DMS153 treated with DMSO at 0.1 percent for 48 hours (cell line): Measurements from ENCODE around the gene RNASE11.
"Not testable (repeated sequence)": the region's sequence is repeated elsewhere in the genome, so short reads cannot be mapped to it uniquely, and the experiment has no call there.

Experiments
- DNase-seq: peaks from one replicate; lab custom pipeline; 2025; ENCODE audit not compliant: unreplicated experiment; lab: John Stamatoyannopoulos, UW

Gene RNASE11

GRCh38 chr14:20587489-20588154 is at the start of gene RNASE11:
RNASE11 (minus strand) TSS chr14:20588001.
- DNase-seq, result no peak

GRCh38 chr14:20632831-20633691 is 45.3 kb upstream of the RNASE11 start:
- peak; percentile 8 for DNase-seq

GRCh38 chr14:20632448-20632830 is 44.6 kb upstream of the RNASE11 start:
- no peak for DNase-seq

- no peak for DNase-seq
These were observed 44.1 kb upstream of the RNASE11 start for GRCh38 chr14:20631880-20632389.

GRCh38 chr14:20631023-20631879 is 43.5 kb upstream of the RNASE11 start:
- no peak for DNase-seq

GRCh38 chr14:20630340-20631022 is 42.7 kb upstream of the RNASE11 start:
- no peak for DNase-seq

- DNase-seq, result no peak
These were observed 40.5 kb upstream of the RNASE11 start for GRCh38 chr14:20628063-20628854.

- DNase-seq, result no peak
These were observed 39.7 kb upstream of the RNASE11 start for GRCh38 chr14:20627346-20628027.

- DNase-seq, result no peak
These were observed 38.5 kb upstream of the RNASE11 start for GRCh38 chr14:20626274-20626673.

- no peak for DNase-seq
These were observed 36.8 kb upstream of the RNASE11 start for GRCh38 chr14:20624495-20625070.

- no peak for DNase-seq
These were observed 36.0 kb upstream of the RNASE11 start for GRCh38 chr14:20623798-20624197.

- DNase-seq, result no peak
These were observed 35.1 kb upstream of the RNASE11 start for GRCh38 chr14:20622816-20623291.

- no peak for DNase-seq
These were observed 33.1 kb upstream of the RNASE11 start for GRCh38 chr14:20620798-20621478.

- not testable (repeated sequence) for DNase-seq
These were observed 31.9 kb upstream of the RNASE11 start for GRCh38 chr14:20619688-20620087.

- DNase-seq, result no peak
These were observed 30.5 kb upstream of the RNASE11 start for GRCh38 chr14:20618271-20618749.

GRCh38 chr14:20617138-20618003 is 29.6 kb upstream of the RNASE11 start:
- DNase-seq, result no peak

GRCh38 chr14:20615996-20616395 is 28.2 kb upstream of the RNASE11 start:
- DNase-seq, result no peak
